Measurements from ENCODE around the gene ST6GALNAC4.

GRCh38 chr9:127961155-127961490 lies 44.3 kb upstream of the ST6GALNAC4 start:
- TF ChIP-seq POLR2AphosphoS5 (IDR thresholded peaks at IDR 0.05; ENCODE audit: borderline replicate concordance, low read depth, low read length) (no peak), EZH2 (IDR thresholded peaks at IDR 0.05) (no peak)

Data from SK-N-MC (cell line).